Measurements from ENCODE around the gene KCNJ16. TPM values are rescaled to one million over a fixed set of nuclear protein-coding genes. Genes with fewer than 3 reads are reported as not detected.

The KCNJ16 gene
- total and polyA plus RNA-seq, 9 of the 15 experiments (the other 6 are each of a cell fraction or from before 2014, with no cell fraction given), result 0.01 to 0.75 (median 0.07) TPM; not detected in 4

GRCh38 chr17:70130289-70130688, 55.3 kb downstream of the KCNJ16 start:
- POLR2A ChIA-PET, result interaction anchor here (1.0 kb wide), 1 partner anchor 77 kb away, joined by 3 read pairs; no protein-coding TSS in a partner anchor
- Histone ChIP-seq H3K36me3 (ENCODE audit: control insufficient read depth, insufficient read depth, low read length) (peaks cover 15% of the 10 kb centered on the region; the same call in 1 of the 3 replicates), H3K4me1 (replicated peaks in 1 of 2; ENCODE audit: control insufficient read depth in 2 of 2, insufficient read depth in 2 of 2, low read length in 2 of 2) (no peaks in the 10 kb centered on the region; a peak in 1 of 5 replicates), H3K9ac (ENCODE audit: insufficient read depth in 1 of 2, low read depth in 2 of 2, low read length in 2 of 2) (no peak overlapping the region), H3K4me2 (ENCODE audit: insufficient read depth, low read length) (peak overlapping the region; percentile 0; the same call in 1 of the 2 replicates), H3K9me3 (replicated peaks; ENCODE audit: control insufficient read depth, insufficient read depth, low read depth, low read length) (no peaks in the 10 kb centered on the region), H3K27me3 (ENCODE audit: control insufficient read depth in 2 of 2, insufficient read depth in 2 of 2, low read length in 2 of 2) (no peaks in the 10 kb centered on the region), H3K9me1 (ENCODE audit: control insufficient read depth, insufficient read depth, low read length) (no peaks in the 10 kb centered on the region), H2AFZ (ENCODE audit: low read depth, low read length) (peak overlapping the region; percentile 35), H3K79me2 (ENCODE audit: control insufficient read depth, insufficient read depth, low read length) (peaks cover 32% of the 10 kb centered on the region), H3K4me3 (no peak overlapping the region), H4K20me1 (replicated peaks; ENCODE audit: control insufficient read depth, insufficient read depth, low read length) (0 out of 2 replicates have a peak, but pooled peaks cover 4% of the 10 kb centered on the region), H3K27ac (ENCODE audit: extremely low read depth, low read depth, low read length) (0 out of 3 replicates have a peak overlapping the region, but pooled peaks have one; percentile 26)
- intact Hi-C loops (cut with micrococcal nuclease), result loop anchor here (10.0 kb wide), 1 partner anchor 235 kb away; no protein-coding TSS in a partner anchor
- FAIRE-seq (peak; percentile 11), DNase-seq (ENCODE audit: extremely low read depth in 1 of 4, low spot score in 3 of 4) (no peak), ATAC-seq (no peak)
- in situ Hi-C loops (cut with MboI), result no loop called here
- TF ChIP-seq MTA2 (IDR thresholded peaks at IDR 0.05; ENCODE audit: low read depth), result no peak
- 0 out of 2 replicates have a peak, but pooled peaks have one; percentile 2 for TF ChIP-seq ZKSCAN8 (CRISPR knock-in tag; IDR thresholded peaks at IDR 0.05)
- CTCF ChIA-PET (ENCODE audit: low intra/inter-chr PET ratio), result no interaction called here
- BruUV-seq (replicated peaks), result no TSS peak
- WGBS (ENCODE audit: insufficient coverage, low coverage, missing lambda C conversion rate), result 14% methylated on average over 3 of the region's 3 CpGs

GRCh38 chr17:70132505-70132904, 57.5 kb downstream of the KCNJ16 start:
- Histone ChIP-seq H3K4me2 (ENCODE audit: insufficient read depth, low read length) (no peak overlapping the region), H3K9me3 (replicated peaks; ENCODE audit: control insufficient read depth, insufficient read depth, low read depth, low read length) (no peaks in the 10 kb centered on the region), H3K27ac (ENCODE audit: extremely low read depth, low read depth, low read length) (no peak overlapping the region), H2AFZ (ENCODE audit: low read depth, low read length) (no peak overlapping the region), H4K20me1 (replicated peaks; ENCODE audit: control insufficient read depth, insufficient read depth, low read length) (0 out of 2 replicates have a peak, but pooled peaks cover 2% of the 10 kb centered on the region), H3K27me3 (ENCODE audit: control insufficient read depth in 2 of 2, insufficient read depth in 2 of 2, low read length in 2 of 2) (no peaks in the 10 kb centered on the region), H3K9me1 (ENCODE audit: control insufficient read depth, insufficient read depth, low read length) (no peaks in the 10 kb centered on the region), H3K36me3 (ENCODE audit: control insufficient read depth, insufficient read depth, low read length) (peaks cover 4% of the 10 kb centered on the region; the same call in 1 of the 3 replicates), H3K4me1 (replicated peaks in 1 of 2; ENCODE audit: control insufficient read depth in 2 of 2, insufficient read depth in 2 of 2, low read length in 2 of 2) (no peaks in the 10 kb centered on the region; a peak in 2 of 5 replicates), H3K4me3 (no peak overlapping the region), H3K9ac (ENCODE audit: insufficient read depth in 1 of 2, low read depth in 2 of 2, low read length in 2 of 2) (no peak overlapping the region), H3K79me2 (ENCODE audit: control insufficient read depth, insufficient read depth, low read length) (peaks cover 12% of the 10 kb centered on the region)
- FAIRE-seq, result no peak
- in situ Hi-C loops (cut with MboI), result no loop called here
- no peak for ATAC-seq
- ChIA-PET CTCF (ENCODE audit: low intra/inter-chr PET ratio) (no interaction called here), POLR2A (interaction anchor here (1.0 kb wide), 1 partner anchor 12 kb away, joined by 3 read pairs; no protein-coding TSS in a partner anchor)
- TF ChIP-seq CXXC5 (CRISPR knock-in tag; IDR thresholded peaks at IDR 0.05) (no peak), SAP30 (IDR thresholded peaks at IDR 0.05; ENCODE audit: borderline replicate concordance, insufficient read depth, low read depth, low read length, poor library complexity, severe bottlenecking) (no peak), CEBPG (CRISPR knock-in tag; IDR thresholded peaks at IDR 0.05) (0 out of 2 replicates have a peak, but pooled peaks have one; percentile 31), CEBPG (tag; conservative IDR thresholded peaks at IDR 0.05 in 1 of 2, IDR thresholded peaks at IDR 0.05 in 1 of 2) (no peak)
- BruUV-seq (replicated peaks), result no TSS peak
- WGBS (ENCODE audit: insufficient coverage, low coverage, missing lambda C conversion rate), result 35% methylated on average over 11 of the region's 11 CpGs
- no peak for DNase-seq (ENCODE audit: extremely low read depth in 1 of 4, low spot score in 3 of 4)
- intact Hi-C loops (cut with micrococcal nuclease), result loop anchor here (10.0 kb wide), 1 partner anchor 238 kb away; no protein-coding TSS in a partner anchor
